RWPE2 (cell line): Measurements from ENCODE around the gene ZNF532.
A peak's percentile ranks its signal among the peaks of the same experiment; 100 is the strongest.

Experiments used
- ATAC-seq: fragments of 200-7000 bp; cut with Tn5 transposase; 3 replicates; pipeline ENCODE4 v1.9.1; 2021; ENCODE audit warnings: low read depth
- DNase-seq: peaks from one replicate; pipeline ENCODE4 v3.0.0-alpha.2; 2020; ENCODE audit warnings: low spot score
- H3K27ac ChIP-seq: fragments of 450-650 bp; 2 replicates; pipeline ENCODE4 v1.5.1; 2017; ENCODE audit warnings: mild to moderate bottlenecking; ENCODE audit not compliant: poor library complexity, severe bottlenecking
- H3K27me3 ChIP-seq: fragments of 250-450 bp; sonication (Bioruptor Pico); 2 replicates; pipeline ENCODE4 v1.5.1; 2021; ENCODE audit warnings: mild to moderate bottlenecking, moderate library complexity; ENCODE audit not compliant: insufficient read depth, poor library complexity, severe bottlenecking
- H3K36me3 ChIP-seq: fragments of 250-450 bp; sonication (Bioruptor Pico); 2 replicates; pipeline ENCODE4 v1.5.1; 2020; ENCODE audit warnings: low read depth, mild to moderate bottlenecking, moderate library complexity
- H3K4me1 ChIP-seq: fragments of 250-450 bp; sonication (Bioruptor Pico); 2 replicates; pipeline ENCODE4 v1.5.1; 2021; ENCODE audit warnings: mild to moderate bottlenecking, moderate library complexity; ENCODE audit not compliant: insufficient read depth, poor library complexity, severe bottlenecking
- H3K4me3 ChIP-seq: fragments of 250-450 bp; sonication (Bioruptor Pico); 2 replicates; pipeline ENCODE4 v1.5.1; 2021; ENCODE audit warnings: mild to moderate bottlenecking, moderate library complexity; ENCODE audit not compliant: severe bottlenecking
- H3K9me3 ChIP-seq: fragments of 250-450 bp; sonication (Bioruptor Pico); 2 replicates; pipeline ENCODE4 v1.5.1; 2021; ENCODE audit warnings: mild to moderate bottlenecking, moderate library complexity; ENCODE audit not compliant: severe bottlenecking
- TF ChIP-seq, protein P1 (sequence below): fragments of 450-650 bp; IDR thresholded peaks from one replicate; pipeline ENCODE4 v1.5.1; 2017; ENCODE audit warnings: mild to moderate bottlenecking, moderate library complexity; ENCODE audit not compliant: poor library complexity, severe bottlenecking

The ZNF532 gene

DNA sequence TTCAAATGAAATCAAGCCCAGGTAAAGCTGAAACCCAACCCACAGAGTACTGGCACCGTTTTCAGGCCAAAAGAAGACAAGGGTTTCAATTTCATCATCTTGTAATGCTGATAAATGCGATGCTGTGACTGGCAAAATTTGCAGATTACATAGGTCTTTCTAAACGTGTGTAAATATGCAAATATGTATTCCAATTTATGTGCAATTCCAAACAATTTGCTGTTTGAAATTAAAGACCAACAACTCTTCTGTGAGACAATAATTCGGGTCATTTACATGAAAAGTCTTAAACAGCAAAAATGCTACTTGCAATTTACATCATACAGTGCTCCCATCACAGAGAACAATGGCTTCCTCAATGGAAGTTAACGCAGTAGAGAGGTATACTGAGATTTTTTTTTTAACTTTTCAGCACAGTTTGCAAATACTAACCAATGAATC, 2.8 kb upstream of the ZNF532 start:
- no peak for DNase-seq
- no peak overlapping the region for H3K4me3 ChIP-seq
- no peaks in the 10 kb centered on the region for H3K27me3 ChIP-seq
- TF ChIP-seq, protein P1, sequence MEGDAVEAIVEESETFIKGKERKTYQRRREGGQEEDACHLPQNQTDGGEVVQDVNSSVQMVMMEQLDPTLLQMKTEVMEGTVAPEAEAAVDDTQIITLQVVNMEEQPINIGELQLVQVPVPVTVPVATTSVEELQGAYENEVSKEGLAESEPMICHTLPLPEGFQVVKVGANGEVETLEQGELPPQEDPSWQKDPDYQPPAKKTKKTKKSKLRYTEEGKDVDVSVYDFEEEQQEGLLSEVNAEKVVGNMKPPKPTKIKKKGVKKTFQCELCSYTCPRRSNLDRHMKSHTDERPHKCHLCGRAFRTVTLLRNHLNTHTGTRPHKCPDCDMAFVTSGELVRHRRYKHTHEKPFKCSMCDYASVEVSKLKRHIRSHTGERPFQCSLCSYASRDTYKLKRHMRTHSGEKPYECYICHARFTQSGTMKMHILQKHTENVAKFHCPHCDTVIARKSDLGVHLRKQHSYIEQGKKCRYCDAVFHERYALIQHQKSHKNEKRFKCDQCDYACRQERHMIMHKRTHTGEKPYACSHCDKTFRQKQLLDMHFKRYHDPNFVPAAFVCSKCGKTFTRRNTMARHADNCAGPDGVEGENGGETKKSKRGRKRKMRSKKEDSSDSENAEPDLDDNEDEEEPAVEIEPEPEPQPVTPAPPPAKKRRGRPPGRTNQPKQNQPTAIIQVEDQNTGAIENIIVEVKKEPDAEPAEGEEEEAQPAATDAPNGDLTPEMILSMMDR: no peak
- H3K4me1 ChIP-seq: peaks cover 38% of the 10 kb centered on the region
- no peak for ATAC-seq
- no peak overlapping the region for H3K27ac ChIP-seq
- H3K36me3 ChIP-seq: peaks cover 19% of the 10 kb centered on the region
- no peaks in the 10 kb centered on the region for H3K9me3 ChIP-seq

DNA sequence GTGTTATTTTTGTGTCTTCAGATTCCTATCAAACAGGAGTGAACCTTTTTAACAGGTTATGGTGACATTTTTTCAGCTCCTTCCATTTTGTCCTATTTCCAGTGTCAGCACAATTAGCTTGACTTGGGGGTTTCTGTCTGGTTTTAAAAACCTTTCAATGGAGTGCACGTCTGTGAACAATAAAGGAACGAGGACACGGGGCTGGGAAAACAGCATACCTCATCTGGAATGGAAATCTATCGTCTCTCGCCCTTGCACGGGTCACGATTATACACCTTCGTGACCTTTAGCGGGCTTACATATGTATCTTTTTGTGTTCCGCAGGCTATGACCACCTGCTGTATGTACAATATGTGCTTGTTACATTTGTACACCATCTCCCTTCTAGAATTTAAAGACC, 2.3 kb upstream of the ZNF532 start:
- TF ChIP-seq, protein P1: no peak
- H3K27me3 ChIP-seq: no peaks in the 10 kb centered on the region
- DNase-seq (no peak), ATAC-seq (no peak)
- no peaks in the 10 kb centered on the region for H3K9me3 ChIP-seq
- no peak overlapping the region for H3K4me3 ChIP-seq
- H3K4me1 ChIP-seq: peaks cover 43% of the 10 kb centered on the region
- H3K36me3 ChIP-seq: peaks cover 22% of the 10 kb centered on the region
- H3K27ac ChIP-seq: peak overlapping the region; percentile 82

DNA sequence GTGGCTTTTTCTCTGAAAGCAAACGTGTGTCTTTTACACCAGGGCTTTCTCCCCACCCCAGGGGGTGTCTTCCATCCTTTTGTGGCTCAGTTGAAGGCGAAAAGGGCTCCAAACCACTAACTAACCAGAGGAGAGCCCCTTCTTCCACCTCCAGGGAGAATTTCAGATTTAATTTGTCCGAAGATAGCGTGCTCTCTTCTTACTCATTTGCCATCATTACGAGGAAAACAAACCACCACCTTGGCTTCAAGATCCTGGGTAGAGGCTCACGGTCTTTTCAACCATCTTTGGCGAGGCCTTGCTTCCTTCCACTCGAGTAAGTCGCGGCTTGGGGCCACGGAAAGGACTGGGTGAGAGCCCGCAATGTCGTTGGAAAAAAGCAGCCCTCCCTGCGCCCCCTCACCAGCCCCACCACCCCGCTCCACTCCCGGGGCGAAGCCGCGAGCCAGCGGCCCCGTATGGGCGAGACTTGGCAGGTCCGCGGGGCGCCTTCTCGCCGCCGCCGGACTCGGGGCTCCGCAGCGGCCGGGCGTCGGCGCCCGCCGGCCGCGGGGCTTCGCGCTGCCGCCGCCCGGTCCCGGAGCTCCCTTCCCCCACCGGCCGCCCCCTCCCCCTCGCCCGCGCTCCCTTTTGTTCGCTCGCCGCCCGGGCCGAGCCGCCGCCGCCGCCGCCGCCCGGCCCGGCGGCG, 1.7 kb upstream of the ZNF532 start:
- Histone ChIP-seq H3K4me1 (peaks cover 44% of the 10 kb centered on the region), H3K27me3 (no peaks in the 10 kb centered on the region), H3K4me3 (peak overlapping the region; percentile 37), H3K36me3 (peaks cover 29% of the 10 kb centered on the region), H3K9me3 (no peaks in the 10 kb centered on the region), H3K27ac (peak overlapping the region; percentile 82)
- TF ChIP-seq, protein P1: no peak
- 0 out of 3 replicates have a peak, but pooled peaks have one; percentile 8 for ATAC-seq
- DNase-seq: no peak

DNA sequence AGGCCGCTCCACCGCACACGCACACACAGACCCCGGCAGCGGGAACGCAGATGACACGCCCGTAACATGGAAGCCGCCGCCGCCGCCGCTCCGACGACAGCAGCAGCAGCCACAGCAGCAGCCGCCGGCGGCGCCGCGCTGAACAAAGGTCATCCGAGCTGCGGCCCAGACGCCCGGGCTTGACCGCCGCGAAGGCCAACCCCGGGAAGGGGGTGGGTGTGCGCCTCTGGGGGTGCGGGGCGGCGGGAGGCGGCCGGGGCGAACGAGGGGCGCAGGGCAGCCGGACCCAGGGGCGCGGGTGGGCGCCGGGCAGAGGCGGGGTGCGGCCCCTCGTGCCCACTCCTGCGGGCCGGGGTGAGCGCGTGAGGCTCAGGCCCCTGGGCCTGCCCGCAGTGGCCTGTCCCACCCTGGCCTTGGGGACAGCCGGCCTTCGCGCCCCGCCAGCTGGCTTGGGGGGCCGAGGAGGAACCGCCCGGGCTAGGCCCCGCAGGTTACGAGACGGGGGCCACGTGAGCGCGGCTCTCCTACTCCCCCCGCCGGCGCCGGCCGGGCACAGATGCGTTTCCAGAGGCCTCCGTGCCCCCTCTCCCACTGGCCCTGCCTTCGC, 1.0 kb upstream of the ZNF532 start:
- Histone ChIP-seq H3K9me3 (no peaks in the 10 kb centered on the region), H3K4me3 (peak overlapping the region; percentile 37), H3K4me1 (peaks cover 44% of the 10 kb centered on the region), H3K27me3 (no peaks in the 10 kb centered on the region), H3K36me3 (peaks cover 35% of the 10 kb centered on the region), H3K27ac (peak overlapping the region; percentile 82)
- ATAC-seq: peak; percentile 29; the same call in 1 of the 3 replicates
- TF ChIP-seq, protein P1: no peak
- no peak for DNase-seq
